Activated gamma-delta T cell (primary cell): Measurements from ENCODE around the gene CCDC24.

Experiments used
- DNase-seq: peaks from one replicate; lab custom pipeline; 2025; lab: John Stamatoyannopoulos, UW

Gene CCDC24

GRCh38 chr1:43980255-43981134 lies 10.9 kb upstream of the CCDC24 start:
- no peak for DNase-seq

- no peak for DNase-seq
These were observed 10.3 kb upstream of the CCDC24 start for GRCh38 chr1:43981135-43981491.

GRCh38 chr1:43981636-43982035 lies 9.8 kb upstream of the CCDC24 start:
- no peak for DNase-seq

- no peak for DNase-seq
These were observed 9.2 kb upstream of the CCDC24 start for GRCh38 chr1:43982241-43982640.

GRCh38 chr1:43982808-43983207 lies 8.6 kb upstream of the CCDC24 start:
- DNase-seq: no peak

GRCh38 chr1:43983253-43983899 lies 8.0 kb upstream of the CCDC24 start:
- DNase-seq: no peak

GRCh38 chr1:43984855-43985254 lies 6.5 kb upstream of the CCDC24 start:
- no peak for DNase-seq

GRCh38 chr1:43985984-43986595 lies 5.3 kb upstream of the CCDC24 start:
- DNase-seq: no peak

- DNase-seq: no peak
These were observed 4.7 kb upstream of the CCDC24 start for GRCh38 chr1:43986712-43987111.

GRCh38 chr1:43987159-43987902 lies 4.1 kb upstream of the CCDC24 start:
- no peak for DNase-seq

- DNase-seq: no peak
These were observed 864 bp upstream of the CCDC24 start for GRCh38 chr1:43990271-43991199.

GRCh38 chr1:43991200-43991475 lies 261 bp upstream of the CCDC24 start:
- DNase-seq: no peak

GRCh38 chr1:43992232-43992995 lies 1.0 kb downstream of the CCDC24 start:
- no peak for DNase-seq

- no peak for DNase-seq
These were observed 2.0 kb downstream of the CCDC24 start for GRCh38 chr1:43993206-43993914.

GRCh38 chr1:43994071-43994470 lies 2.7 kb downstream of the CCDC24 start:
- no peak for DNase-seq

- no peak for DNase-seq
These were observed 3.7 kb downstream of the CCDC24 start for GRCh38 chr1:43994794-43995790.

GRCh38 chr1:43995984-43996732 lies 4.8 kb downstream of the CCDC24 start:
- DNase-seq: no peak

- DNase-seq: no peak
These were observed 5.3 kb downstream of the CCDC24 start for GRCh38 chr1:43996733-43997115.
